Retina (tissue), 1 donor: ENCODE measurements around the gene CDHR3.
"Not testable (repeated sequence)": the region's sequence is repeated elsewhere in the genome, so short reads cannot be mapped to it uniquely, and the experiment has no call there.

Experiments
- DNase-seq: peaks from one replicate; pipeline ENCODE4 v3.0.0-alpha.2; 2016

Gene CDHR3

DNA sequence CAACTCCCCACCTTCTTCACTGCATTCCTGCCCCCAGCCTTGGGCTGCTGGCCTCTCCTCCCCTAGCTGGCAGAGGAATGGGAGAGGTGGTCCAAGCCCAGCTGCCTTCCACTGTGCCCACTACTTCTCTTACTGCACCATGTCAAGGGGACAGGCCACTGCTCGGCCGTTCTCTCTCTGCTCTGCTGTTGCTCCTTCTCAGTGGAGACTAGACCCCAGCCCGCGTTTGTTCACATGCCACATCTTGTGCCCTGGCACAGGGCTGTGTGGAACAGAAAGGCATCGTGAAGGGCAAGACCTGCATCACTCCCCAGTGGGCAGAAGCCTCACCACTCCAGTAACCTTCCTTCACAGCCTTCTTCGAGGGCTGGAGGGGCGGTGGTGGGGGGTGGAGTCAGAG is 711 bp upstream of the CDHR3 start:
- no peak for DNase-seq

DNA sequence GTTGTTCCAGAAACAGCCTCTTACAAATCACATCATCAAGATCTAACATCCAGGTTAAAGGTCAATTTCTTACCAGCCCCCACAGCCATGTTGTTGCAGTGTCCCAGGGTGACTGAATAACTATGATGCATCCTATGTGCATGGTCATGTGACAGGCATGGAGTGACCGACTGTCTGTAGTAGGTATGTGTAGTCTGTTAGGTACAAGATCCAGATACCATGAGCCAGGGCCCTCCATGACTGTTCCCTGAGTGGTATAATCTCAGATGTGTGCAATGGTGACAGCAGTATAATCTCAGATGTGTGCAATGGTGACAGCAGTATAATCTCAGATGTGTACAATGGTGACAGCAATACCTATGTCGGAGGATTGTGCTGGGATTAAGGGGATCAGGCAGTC is 8.8 kb downstream of the CDHR3 start:
- DNase-seq, result no peak

DNA sequence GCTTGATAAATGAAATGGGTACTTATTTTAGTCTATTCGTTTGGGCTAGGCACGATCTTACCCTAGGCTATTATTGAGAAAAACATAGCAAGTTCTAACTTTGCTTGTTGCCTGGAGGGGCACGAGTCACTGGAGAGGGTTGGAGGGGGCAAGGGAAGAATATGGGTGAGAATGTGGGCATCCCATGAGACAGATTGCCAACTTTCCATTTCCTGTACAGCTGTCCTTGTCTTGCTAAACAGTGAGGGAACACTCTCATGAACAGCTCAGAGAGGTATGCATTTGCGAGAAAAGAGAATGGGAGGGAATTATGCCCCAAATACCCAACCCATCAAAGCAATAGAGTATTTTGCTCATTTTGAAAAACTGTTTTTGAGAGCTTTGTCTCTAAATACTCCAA is 9.2 kb downstream of the CDHR3 start:
- no peak for DNase-seq

GRCh38 chr7:105974471-105974870 is 11.4 kb downstream of the CDHR3 start:
- DNase-seq, result no peak

- DNase-seq, result no peak
Observed at GRCh38 chr7:105975770-105976417, 12.8 kb downstream of the CDHR3 start.

DNA sequence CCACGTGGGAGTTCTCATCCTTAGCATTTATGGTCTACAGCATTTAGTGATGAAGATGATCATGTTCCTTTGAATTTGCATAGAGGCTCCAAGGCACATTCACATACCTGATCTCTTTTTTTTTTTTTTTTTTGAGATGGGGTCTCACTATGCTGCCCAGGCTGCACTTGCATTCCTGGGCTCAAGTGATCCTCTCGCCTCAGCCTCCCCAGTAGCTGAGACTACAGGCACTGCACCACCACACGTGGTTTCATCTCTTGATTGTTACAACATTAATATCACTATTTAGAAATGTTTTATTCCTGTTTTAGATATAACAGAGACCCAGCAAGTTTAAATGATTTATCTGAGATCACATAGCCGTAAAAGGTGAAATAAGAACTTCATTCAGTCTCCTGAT is 13.8 kb downstream of the CDHR3 start:
- DNase-seq, result no peak

DNA sequence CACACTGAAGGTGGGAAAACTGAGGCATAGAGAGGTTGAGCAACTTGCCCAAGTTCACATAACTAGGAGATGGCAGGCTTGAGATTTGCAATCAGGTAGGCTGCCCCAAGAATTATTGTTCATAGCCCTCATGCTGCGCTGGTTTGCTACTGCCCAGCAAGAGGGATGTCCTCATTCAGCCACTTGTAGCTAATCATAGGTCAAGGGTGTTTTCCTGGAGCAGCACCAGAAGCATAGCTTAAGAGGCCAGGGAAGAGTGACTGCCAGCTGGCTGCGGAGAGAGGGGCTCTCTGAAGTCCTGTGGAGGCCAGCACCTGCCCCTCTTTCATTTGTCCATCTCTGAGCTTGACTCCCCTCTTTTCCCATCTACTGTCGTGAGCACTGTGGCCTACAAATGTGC is 15.0 kb downstream of the CDHR3 start:
- no peak for DNase-seq

DNA sequence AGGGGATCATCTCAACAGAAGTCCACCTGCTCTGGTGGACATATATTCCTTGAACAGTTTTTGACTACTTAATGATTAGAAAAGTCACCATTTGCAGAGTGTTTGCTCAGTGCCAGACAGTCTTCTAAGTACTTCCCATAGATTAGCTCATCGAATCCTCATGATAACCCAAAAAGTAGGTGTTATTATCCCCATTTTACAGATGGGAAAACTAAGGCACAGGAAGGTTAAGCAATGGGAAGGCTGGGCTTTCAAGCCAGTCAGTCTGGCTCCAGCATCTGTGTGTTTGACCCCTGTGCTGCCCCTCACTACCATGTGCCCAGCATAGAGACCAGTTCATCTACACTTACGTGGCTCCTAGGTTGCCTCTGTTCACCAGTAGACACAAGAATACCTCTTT is 15.9 kb downstream of the CDHR3 start:
- DNase-seq, result no peak

DNA sequence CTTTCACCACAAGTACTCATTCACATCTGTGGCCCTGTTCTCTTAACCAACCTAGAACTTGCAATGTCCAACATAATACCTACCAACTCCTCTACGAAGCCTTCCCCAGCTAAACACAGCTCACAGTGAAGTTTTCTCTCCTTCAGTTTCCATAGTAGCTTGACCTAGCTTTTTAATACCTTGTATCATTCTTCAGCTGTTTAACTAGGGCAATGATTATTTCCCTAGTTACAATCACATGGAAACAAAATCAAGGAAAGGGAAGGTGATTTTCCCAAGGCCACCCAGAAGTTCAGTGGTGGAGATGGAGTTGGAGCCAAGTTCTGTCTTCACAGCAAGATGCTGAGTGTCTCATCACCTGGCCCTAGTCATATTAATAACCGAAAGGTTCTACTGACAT is 16.3 kb downstream of the CDHR3 start:
- no peak for DNase-seq

DNA sequence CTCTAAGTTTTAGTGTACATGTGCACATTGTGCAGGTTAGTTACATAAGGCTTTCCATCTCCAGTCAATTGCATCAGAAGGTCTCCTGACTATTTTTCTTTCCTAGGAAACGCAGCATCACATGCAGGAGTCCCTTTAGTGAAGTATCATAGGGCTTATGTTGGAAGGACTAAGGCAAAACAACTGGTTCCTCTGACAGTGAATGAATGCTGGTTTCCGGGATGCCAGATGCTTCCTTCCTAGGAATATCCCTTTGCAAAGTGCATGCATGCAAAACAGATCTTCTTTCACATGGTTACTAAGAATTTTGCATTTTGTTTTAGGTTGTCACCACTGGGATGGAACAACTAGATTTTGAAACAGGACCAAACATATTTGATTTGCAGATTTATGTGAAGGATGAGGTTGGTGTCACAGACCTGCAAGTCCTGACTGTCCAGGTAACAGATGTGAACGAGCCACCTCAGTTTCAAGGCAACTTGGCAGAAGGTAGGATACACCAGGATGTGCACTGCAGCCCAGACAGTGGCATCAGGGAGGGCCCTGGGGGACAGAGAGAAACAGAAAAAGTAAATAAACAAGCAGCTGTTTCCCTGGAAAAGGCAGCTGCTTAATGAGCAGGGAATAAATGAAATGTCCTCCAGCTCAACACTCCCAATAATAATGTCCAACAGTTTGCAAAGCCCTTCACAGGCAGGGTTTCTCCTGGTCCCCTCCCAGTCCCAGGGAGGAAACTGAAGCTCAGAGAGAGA is 17.8 kb downstream of the CDHR3 start:
- DNase-seq, result no peak

GRCh38 chr7:105982388-105982787 is 19.3 kb downstream of the CDHR3 start:
- no peak for DNase-seq

DNA sequence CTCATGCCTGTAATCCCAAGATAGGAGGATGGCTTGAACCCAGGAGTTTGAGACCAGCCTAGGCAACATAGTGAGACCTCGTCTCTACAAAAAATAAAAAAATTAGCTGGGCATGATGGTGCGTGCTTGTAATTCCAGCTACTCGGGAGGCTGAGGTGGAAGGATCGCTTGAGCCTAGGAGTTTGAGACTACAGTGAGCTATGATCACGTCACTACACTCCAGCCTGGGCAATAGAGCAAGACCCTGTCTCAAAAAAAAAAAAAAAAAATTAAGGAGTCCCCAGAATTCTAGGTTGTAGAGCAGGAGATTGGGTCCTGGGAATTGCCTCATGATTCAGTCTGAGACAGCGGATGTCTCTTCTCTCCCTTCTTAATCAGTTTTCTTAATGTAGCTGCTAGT is 21.7 kb downstream of the CDHR3 start:
- DNase-seq, result not testable (repeated sequence)

- DNase-seq, result no peak
Observed at GRCh38 chr7:105985229-105985628, 22.2 kb downstream of the CDHR3 start.

DNA sequence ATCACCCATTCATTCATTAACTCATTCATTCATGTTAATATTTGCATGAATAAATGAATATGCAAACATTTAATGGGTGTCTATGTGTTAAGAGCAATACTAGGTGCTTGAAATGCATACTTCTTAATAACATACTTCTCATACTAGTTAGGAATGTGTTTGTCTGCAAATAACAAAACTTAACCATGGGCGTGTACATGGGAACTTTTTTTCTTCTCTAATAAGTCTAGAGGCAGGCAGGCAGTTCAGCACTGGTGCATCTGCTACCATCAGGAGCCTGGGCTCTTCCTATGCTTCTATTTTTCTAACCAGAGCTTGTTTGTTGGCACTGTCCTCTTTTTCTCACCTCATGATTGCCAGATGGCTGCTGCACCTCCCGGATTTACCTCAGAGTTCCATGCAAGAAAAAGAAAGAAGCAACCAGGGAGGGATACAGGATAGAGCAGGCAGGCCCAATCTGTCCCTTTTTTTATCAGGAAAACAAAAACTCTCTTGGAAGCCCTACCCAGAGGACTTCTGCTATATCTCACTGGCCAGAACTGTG is 22.7 kb downstream of the CDHR3 start:
- DNase-seq, result no peak

DNA sequence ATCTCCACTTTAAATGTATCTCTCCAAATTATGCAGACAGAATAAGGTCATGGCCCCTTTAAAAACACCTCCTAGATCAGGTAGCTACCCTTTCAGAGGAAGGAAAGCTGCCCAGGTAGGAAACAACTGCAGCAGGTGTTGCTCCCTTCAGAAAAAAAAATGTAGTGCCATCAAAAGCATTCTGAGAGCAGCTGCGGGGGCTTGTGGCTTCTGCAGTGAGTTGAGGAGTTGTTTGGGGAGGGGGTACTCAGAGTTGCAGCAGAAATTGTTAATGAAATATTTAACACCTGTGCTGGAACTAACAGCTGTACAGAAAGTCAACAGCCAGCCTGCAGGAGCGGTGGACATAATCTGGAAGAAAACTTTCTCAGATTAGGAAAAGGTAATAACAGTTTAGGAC is 24.0 kb downstream of the CDHR3 start:
- no peak for DNase-seq

- DNase-seq, result no peak
Observed at GRCh38 chr7:105988276-105988675, 25.2 kb downstream of the CDHR3 start.

DNA sequence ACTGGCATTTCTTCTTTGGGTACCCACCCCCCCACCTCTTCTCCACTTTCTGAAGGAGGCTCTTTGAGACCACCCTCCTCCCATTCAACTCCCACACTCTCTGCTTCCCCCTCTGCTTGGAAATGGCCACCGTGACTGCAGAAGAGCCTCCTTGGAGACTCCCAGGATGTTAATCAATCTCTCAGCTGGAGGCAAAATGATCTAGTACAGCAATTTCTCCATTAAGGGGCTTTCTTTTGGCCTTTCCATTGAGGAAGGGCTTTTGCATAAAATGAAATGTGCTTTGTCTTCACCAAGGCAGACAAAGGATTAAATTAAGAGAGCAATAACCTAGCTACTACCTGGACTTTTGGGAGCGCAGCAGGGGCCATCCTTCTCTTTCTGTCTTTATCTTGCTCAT is 26.1 kb downstream of the CDHR3 start:
- no peak for DNase-seq

DNA sequence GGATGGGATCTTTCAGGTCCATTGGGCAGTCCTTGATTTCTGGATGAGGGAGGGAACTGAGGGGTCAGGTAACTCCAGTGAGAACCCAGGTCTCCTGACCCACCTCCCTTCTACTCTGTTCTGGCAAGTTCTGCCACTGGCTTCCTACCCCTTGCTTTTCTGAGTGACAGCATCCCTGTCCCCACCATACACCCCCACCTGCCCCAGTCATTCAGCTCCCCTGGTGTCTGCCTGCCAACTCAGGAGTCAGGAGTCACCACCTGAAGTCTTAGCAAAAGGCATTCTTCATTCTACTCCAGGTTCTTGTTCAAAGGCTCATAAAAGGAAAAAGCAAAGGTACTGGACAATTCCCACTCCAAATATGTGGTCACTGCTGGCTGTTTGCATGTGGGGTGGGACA is 26.6 kb downstream of the CDHR3 start:
- no peak for DNase-seq

- DNase-seq, result no peak
Observed at GRCh38 chr7:105990141-105990540, 27.1 kb downstream of the CDHR3 start.

DNA sequence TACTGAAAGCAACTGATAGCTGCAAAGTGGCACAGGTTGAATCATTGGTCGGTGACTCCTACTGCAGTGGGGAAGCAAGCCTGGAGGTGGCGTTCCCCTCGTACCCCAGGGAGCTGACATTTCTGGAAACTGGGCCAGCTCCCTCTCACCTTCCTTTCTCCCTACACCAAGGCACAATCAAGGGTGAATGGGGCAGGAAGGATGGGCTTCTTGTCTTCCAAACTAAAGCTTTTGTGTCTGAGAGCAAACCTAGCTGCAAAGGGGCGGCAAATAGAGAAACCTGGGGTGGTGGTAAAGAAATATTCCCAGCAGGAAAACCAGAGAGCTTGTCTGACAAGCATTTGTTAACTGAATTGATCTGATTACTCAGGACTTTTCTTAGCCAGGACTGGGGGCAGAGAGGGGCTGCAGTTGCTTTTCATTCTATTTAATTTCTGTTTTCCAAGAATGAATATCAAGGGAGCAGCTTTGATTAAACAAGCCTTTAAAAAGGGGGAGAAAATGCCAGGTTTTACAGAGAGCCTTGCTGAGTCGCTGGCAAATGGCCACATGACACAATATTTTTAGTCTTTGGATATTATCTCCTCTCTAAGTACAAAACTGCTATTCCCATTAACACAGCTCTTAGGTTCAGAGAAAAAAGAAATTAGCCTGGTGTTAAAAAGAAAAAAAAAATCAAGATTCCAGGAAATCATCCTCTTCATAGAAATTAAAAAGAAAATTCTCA is 27.8 kb downstream of the CDHR3 start:
- DNase-seq, result peak; percentile 28

GRCh38 chr7:105992905-105993304 is 29.8 kb downstream of the CDHR3 start:
- no peak for DNase-seq

GRCh38 chr7:105996860-105997737 is 34.0 kb downstream of the CDHR3 start:
- DNase-seq, result no peak

DNA sequence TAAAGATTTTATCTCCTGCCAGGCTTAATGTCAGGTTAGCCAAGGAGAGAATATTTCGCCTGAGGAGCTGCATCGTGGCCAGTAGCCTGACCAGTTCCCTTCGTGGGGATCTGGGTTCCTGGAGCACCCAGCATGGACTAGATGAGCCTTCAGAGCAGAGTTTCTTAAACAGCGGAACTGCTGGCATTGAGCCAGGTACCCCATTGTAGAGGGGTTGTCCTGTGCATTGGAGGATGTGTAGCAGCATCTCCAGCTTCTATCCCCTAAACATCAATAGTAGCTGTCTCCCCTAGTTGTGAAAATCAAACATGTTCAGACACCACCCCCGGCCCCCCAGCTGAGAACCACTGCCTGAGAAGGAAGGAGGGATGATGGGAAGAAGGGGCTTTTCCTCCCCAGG is 36.2 kb downstream of the CDHR3 start:
- DNase-seq, result no peak
